K562 (cell line): ENCODE results near the gene USP38. TPM values are rescaled to one million over a fixed set of nuclear protein-coding genes. Genes with fewer than 3 reads are reported as not detected.

ENCODE experiments used
- ARNT ChIP-seq, 2 experiments: fragments of 450-650 bp; IDR thresholded peaks; 2 replicates each; pipeline ENCODE4 v1.6.1; 2016; ENCODE audit warnings: mild to moderate bottlenecking in 1 of 2
- CBFA2T3 ChIP-seq: fragments of 450-650 bp; IDR thresholded peaks from 2 replicates; pipeline ENCODE4 v1.6.1; 2017
- CREB1 ChIP-seq, 2 experiments: sonication (generic) in 1 of 2; formaldehyde crosslinking in 1 of 2; IDR thresholded peaks; 2 replicates each; pipeline versions ENCODE4 v1.6.1 to v1.8.0; 2012 to 2022; ENCODE audit warnings: inconsistent platforms in 1 of 2, mild to moderate bottlenecking in 1 of 2, missing genetic modification reagents in 1 of 2, moderate library complexity in 1 of 2
- CSDE1 ChIP-seq, 2 experiments: fragments of 450-650 bp; IDR thresholded peaks; 2 replicates each; pipeline ENCODE4 v1.6.1; 2016; ENCODE audit warnings: mild to moderate bottlenecking in 1 of 2
- NEUROD1 ChIP-seq: fragments of 150-350 bp; IDR thresholded peaks from 2 replicates; pipeline ENCODE4 v1.6.1; 2014; ENCODE audit warnings: borderline replicate concordance, low read length, low read depth; ENCODE audit not compliant: partially characterized antibody
- TCF7L2 ChIP-seq: fragments of 150-350 bp; IDR thresholded peaks from 2 replicates; pipeline ENCODE4 v1.6.1; 2016; ENCODE audit warnings: low read depth, mild to moderate bottlenecking, low read length, moderate library complexity
- ZEB2 ChIP-seq: fragments of 450-650 bp; IDR thresholded peaks from 2 replicates; pipeline ENCODE4 v1.6.1; 2016
- polyA plus RNA-seq, 8 experiments: library from polyadenylated mRNA; depleted of rRNA in 4 of 8; stranded (reverse) in 5 of 8; unstranded in 3 of 8; fragments of >200 nt; fragmentation: Nextera tagmentation in 2 of 8; fragmentation: Illumina TruSeq in 1 of 8; extraction: Ambion mirVana in 2 of 8; extraction: Trizol in 1 of 8; gene quantifications; 2 replicates each; pipeline versions ENCODE4 v1.2.1 to v1.2.3, GENCODE V29; 2011 to 2014; ENCODE audit warnings: inconsistent platforms in 1 of 8, missing spikeins in 1 of 8
- total RNA-seq, 7 experiments: library from RNA; depleted of rRNA in 6 of 7; stranded (reverse); fragments of >200 nt in 6 of 7; fragmentation: Illumina TruSeq in 2 of 7; extraction: Trizol in 2 of 7; gene quantifications; 2 replicates each; pipeline versions ENCODE4 v1.2.1 to v1.2.3, GENCODE V29; 2011 to 2021; ENCODE audit warnings: low replicate concordance in 1 of 7
- TF ChIP-seq, protein P1 (sequence below): fragments of 450-650 bp; IDR thresholded peaks from 2 replicates; pipeline ENCODE4 v1.6.1; 2017; ENCODE audit warnings: antibody characterized with exemption
- TF ChIP-seq, protein P2 (sequence below): fragments of 250-450 bp; sonication (Bioruptor Pico); IDR thresholded peaks from 2 replicates; pipeline ENCODE4 v1.4.0; 2020; ENCODE audit warnings: mild to moderate bottlenecking, moderate library complexity
- TF ChIP-seq, protein P3 (sequence below): fragments of 450-650 bp; IDR thresholded peaks from 2 replicates; pipeline ENCODE4 v1.6.1; 2016; ENCODE audit warnings: antibody characterized with exemption
- TF ChIP-seq, protein P4 (sequence below), 2 experiments: fragments of 450-650 bp; IDR thresholded peaks; 2 replicates each; pipeline ENCODE4 v1.6.1; 2016

The USP38 gene
- total and polyA plus RNA-seq, 9 of the 15 experiments (the other 6 are each of a cell fraction or from before 2014, with no cell fraction given), result 4.2 to 20.6 (median 11.2) TPM

DNA sequence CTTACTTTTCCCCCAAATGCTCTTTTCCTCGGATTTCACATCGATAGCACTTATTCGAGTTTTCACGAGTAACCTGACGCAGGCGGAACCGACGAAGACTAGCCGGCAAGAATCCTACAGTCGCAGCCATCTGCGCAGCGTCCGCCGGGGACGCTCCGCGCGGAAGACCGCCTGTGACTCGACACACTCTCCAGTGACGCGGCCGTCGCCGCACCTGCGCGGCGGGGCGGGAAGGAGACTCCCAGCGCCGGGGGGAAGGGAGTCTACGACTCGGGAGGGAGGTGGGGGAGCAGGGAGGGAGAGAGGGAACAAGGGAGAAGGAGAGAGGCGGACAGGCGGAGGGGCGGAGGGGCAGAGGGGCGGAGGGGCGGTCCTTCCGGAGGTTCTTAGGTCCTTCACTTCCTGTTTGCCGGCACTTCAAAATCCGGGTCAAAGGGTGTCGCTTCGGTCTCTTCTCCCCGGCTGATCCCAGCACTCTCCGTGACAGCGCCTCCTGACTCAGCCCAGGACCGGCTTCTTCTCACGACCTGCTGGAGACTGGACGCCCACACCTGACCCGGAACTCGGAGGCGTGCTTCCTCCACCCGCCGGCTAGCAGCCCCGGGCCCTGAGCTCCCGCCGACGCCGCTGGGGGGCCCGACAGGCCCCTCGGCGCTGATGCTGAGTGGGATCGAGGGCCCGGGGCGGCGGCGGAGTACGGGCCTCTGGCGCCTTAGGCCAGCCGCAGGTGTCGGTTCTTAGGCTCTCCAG lies at the start of gene USP38 (continued):
- TF ChIP-seq, protein P1, sequence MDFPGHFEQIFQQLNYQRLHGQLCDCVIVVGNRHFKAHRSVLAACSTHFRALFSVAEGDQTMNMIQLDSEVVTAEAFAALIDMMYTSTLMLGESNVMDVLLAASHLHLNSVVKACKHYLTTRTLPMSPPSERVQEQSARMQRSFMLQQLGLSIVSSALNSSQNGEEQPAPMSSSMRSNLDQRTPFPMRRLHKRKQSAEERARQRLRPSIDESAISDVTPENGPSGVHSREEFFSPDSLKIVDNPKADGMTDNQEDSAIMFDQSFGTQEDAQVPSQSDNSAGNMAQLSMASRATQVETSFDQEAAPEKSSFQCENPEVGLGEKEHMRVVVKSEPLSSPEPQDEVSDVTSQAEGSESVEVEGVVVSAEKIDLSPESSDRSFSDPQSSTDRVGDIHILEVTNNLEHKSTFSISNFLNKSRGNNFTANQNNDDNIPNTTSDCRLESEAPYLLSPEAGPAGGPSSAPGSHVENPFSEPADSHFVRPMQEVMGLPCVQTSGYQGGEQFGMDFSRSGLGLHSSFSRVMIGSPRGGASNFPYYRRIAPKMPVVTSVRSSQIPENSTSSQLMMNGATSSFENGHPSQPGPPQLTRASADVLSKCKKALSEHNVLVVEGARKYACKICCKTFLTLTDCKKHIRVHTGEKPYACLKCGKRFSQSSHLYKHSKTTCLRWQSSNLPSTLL, result no peak
- TF ChIP-seq, protein P2, sequence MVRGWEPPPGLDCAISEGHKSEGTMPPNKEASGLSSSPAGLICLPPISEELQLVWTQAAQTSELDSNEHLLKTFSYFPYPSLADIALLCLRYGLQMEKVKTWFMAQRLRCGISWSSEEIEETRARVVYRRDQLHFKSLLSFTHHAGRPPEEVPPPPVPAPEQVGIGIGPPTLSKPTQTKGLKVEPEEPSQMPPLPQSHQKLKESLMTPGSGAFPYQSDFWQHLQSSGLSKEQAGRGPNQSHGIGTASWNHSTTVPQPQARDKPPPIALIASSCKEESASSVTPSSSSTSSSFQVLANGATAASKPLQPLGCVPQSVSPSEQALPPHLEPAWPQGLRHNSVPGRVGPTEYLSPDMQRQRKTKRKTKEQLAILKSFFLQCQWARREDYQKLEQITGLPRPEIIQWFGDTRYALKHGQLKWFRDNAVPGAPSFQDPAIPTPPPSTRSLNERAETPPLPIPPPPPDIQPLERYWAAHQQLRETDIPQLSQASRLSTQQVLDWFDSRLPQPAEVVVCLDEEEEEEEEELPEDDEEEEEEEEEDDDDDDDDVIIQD (CRISPR knock-in tag), result no peak
- TF ChIP-seq TCF7L2, result no peak
- TF ChIP-seq ARNT (IDR thresholded peaks at IDR 0.05), result no peak
- TF ChIP-seq NEUROD1, result peak; percentile 3
- TF ChIP-seq, protein P3, sequence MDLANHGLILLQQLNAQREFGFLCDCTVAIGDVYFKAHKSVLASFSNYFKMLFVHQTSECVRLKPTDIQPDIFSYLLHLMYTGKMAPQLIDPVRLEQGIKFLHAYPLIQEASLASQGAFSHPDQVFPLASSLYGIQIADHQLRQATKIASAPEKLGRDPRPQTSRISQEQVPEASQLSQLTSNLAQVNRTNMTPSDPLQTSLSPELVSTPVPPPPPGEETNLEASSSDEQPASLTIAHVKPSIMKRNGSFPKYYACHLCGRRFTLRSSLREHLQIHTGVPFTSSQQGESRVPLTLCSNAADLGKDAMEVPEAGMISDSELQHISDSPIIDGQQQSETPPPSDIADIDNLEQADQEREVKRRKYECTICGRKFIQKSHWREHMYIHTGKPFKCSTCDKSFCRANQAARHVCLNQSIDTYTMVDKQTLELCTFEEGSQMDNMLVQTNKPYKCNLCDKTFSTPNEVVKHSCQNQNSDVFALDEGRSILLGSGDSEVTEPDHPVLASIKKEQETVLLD, result peak; percentile 81
- TF ChIP-seq, protein P4, sequence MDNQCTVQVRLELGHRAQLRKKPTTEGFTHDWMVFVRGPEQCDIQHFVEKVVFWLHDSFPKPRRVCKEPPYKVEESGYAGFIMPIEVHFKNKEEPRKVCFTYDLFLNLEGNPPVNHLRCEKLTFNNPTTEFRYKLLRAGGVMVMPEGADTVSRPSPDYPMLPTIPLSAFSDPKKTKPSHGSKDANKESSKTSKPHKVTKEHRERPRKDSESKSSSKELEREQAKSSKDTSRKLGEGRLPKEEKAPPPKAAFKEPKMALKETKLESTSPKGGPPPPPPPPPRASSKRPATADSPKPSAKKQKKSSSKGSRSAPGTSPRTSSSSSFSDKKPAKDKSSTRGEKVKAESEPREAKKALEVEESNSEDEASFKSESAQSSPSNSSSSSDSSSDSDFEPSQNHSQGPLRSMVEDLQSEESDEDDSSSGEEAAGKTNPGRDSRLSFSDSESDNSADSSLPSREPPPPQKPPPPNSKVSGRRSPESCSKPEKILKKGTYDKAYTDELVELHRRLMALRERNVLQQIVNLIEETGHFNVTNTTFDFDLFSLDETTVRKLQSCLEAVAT (IDR thresholded peaks at IDR 0.05), result no peak
- TF ChIP-seq CSDE1 (IDR thresholded peaks at IDR 0.05), result peak in 1 of 2 experiments; percentile 41; a peak in 1 of 4 replicates
- TF ChIP-seq CREB1 (IDR thresholded peaks at IDR 0.05), result peak; percentile 85
- TF ChIP-seq CREB1 (CRISPR knock-in tag; IDR thresholded peaks at IDR 0.05), result peak; percentile 85
- TF ChIP-seq CBFA2T3, result peak; percentile 39; the same call in 1 of the 2 replicates
- TF ChIP-seq ZEB2, result no peak
